HEK293 (cell line): ENCODE data around the gene CEMP1.
A peak's percentile ranks its signal among the peaks of the same experiment; 100 is the strongest.
"Not testable (repeated sequence)": the region's sequence is repeated elsewhere in the genome, so short reads cannot be mapped to it uniquely, and the experiment has no call there.

ENCODE experiments used
- CTCF ChIA-PET: fragments of 350-600 bp; formaldehyde crosslinking; extraction: SDS; loops from one replicate; lab custom pipeline; 2021; ENCODE audit warnings: antibody characterized with exemption; lab: Yijun Ruan, JAX
- POLR2A ChIA-PET: fragments of 300-600 bp; formaldehyde crosslinking; extraction: SDS; loops from one replicate; lab custom pipeline; 2020; ENCODE audit warnings: antibody characterized with exemption, inconsistent platforms; lab: Yijun Ruan, JAX
- H3K27ac ChIP-seq: fragments of 200-500 bp; sonication (Bioruptor generic); 2 replicates; pipeline ENCODE4 v1.5.1; 2014; ENCODE audit warnings: low read depth, low read length, control low read depth, inconsistent platforms; ENCODE audit errors: extremely low read depth
- H3K36me3 ChIP-seq, 2 experiments: fragments of 200-500 bp in 1 of 2; sonication (Bioruptor generic) in 1 of 2; 1 replicate in 1 of 2; 2 replicates in 1 of 2; pipeline ENCODE4 v1.5.1; 2014 to 2017; ENCODE audit warnings: inconsistent platforms in 2 of 2, low read length in 2 of 2; ENCODE audit not compliant: control insufficient read depth in 2 of 2, insufficient read depth in 1 of 2
- H3K4me1 ChIP-seq: fragments of 200-500 bp; sonication (Bioruptor generic); 2 replicates; pipeline ENCODE4 v1.5.1; 2014; ENCODE audit warnings: mild to moderate bottlenecking, low read length, inconsistent platforms; ENCODE audit not compliant: control insufficient read depth, insufficient read depth
- H3K4me3 ChIP-seq: 2 replicates; pipeline ENCODE4 v1.5.1; 2011; ENCODE audit warnings: low read depth, mild to moderate bottlenecking, control low read depth, low read length, moderate library complexity
- H3K9me3 ChIP-seq: fragments of 200-500 bp; sonication (Bioruptor generic); 2 replicates; pipeline ENCODE4 v1.5.1; 2014; ENCODE audit warnings: low read depth, low read length, inconsistent platforms; ENCODE audit not compliant: control insufficient read depth, insufficient read depth
- BCL11B ChIP-seq: fragments of 450-650 bp; formaldehyde crosslinking; IDR thresholded peaks from 2 replicates; pipeline ENCODE4 v1.5.1; 2016; ENCODE audit warnings: low read depth, missing biosample characterization, missing genetic modification characterization
- GFI1B ChIP-seq: fragments of 450-650 bp; formaldehyde crosslinking; IDR thresholded peaks from 2 replicates; pipeline ENCODE4 v1.5.1; 2016; ENCODE audit warnings: missing biosample characterization, missing genetic modification characterization
- HOXA7 ChIP-seq: sonication (generic); formaldehyde crosslinking; IDR thresholded peaks from 2 replicates; pipeline ENCODE4 v1.8.1; 2022; ENCODE audit warnings: missing genetic modification reagents, borderline replicate concordance
- SCRT2 ChIP-seq: fragments of 450-650 bp; formaldehyde crosslinking; IDR thresholded peaks from 2 replicates; pipeline ENCODE4 v1.5.1; 2016; ENCODE audit warnings: missing biosample characterization, missing genetic modification characterization
- SP3 ChIP-seq: fragments of 450-650 bp; formaldehyde crosslinking; IDR thresholded peaks from 2 replicates; pipeline ENCODE4 v1.5.1; 2016; ENCODE audit warnings: missing biosample characterization, missing genetic modification characterization
- TCF7L2 ChIP-seq: IDR thresholded peaks from 2 replicates; pipeline ENCODE4 v1.6.1; 2011; ENCODE audit warnings: low read depth, mild to moderate bottlenecking, inconsistent platforms, low read length, moderate library complexity, borderline replicate concordance
- TRIM28 ChIP-seq: IDR thresholded peaks from 2 replicates; pipeline ENCODE4 v1.6.1; 2011; ENCODE audit warnings: low read length, control low read depth, borderline replicate concordance
- ZBTB20 ChIP-seq: fragments of 450-650 bp; formaldehyde crosslinking; IDR thresholded peaks from 2 replicates; pipeline ENCODE4 v1.5.1; 2016; ENCODE audit warnings: missing biosample characterization, missing genetic modification characterization
- ZNF133 ChIP-seq: fragments of 450-650 bp; formaldehyde crosslinking; IDR thresholded peaks from 2 replicates; pipeline ENCODE4 v1.5.1; 2016; ENCODE audit warnings: missing biosample characterization, missing genetic modification characterization
- ZNF350 ChIP-seq: fragments of 450-650 bp; formaldehyde crosslinking; IDR thresholded peaks from 2 replicates; pipeline ENCODE4 v1.5.0; 2017; ENCODE audit warnings: missing biosample characterization, mild to moderate bottlenecking, missing genetic modification characterization
- ZNF514 ChIP-seq: fragments of 450-650 bp; formaldehyde crosslinking; IDR thresholded peaks from 2 replicates; pipeline ENCODE4 v1.5.1; 2016; ENCODE audit warnings: missing biosample characterization, missing genetic modification characterization
- ZNF560 ChIP-seq: fragments of 450-650 bp; formaldehyde crosslinking; IDR thresholded peaks from 2 replicates; pipeline ENCODE4 v1.5.1; 2017; ENCODE audit warnings: missing biosample characterization, missing genetic modification characterization, borderline replicate concordance
- ZNF830 ChIP-seq: fragments of 450-650 bp; IDR thresholded peaks from 2 replicates; pipeline ENCODE4 v1.5.0; 2018; ENCODE audit warnings: missing biosample characterization, missing genetic modification characterization, low read depth, mild to moderate bottlenecking, moderate library complexity
- TF ChIP-seq, protein P1 (sequence below): fragments of 450-650 bp; formaldehyde crosslinking; IDR thresholded peaks from 2 replicates; pipeline ENCODE4 v1.5.1; 2016; ENCODE audit warnings: missing biosample characterization, missing genetic modification characterization
- TF ChIP-seq, protein P2 (sequence below): fragments of 450-650 bp; formaldehyde crosslinking; IDR thresholded peaks from 2 replicates; pipeline ENCODE4 v1.5.1; 2016; ENCODE audit warnings: missing biosample characterization, missing genetic modification characterization, low read depth
- TF ChIP-seq, protein P3 (sequence below): fragments of 450-650 bp; formaldehyde crosslinking; IDR thresholded peaks from 2 replicates; pipeline ENCODE4 v1.5.1; 2016; ENCODE audit warnings: missing biosample characterization, missing genetic modification characterization

CEMP1 gene

GRCh38 chr16:2537451-2538379 lies 6.5 kb upstream of the CEMP1 start, which contains the start of gene PDPK1 (continued):
- 0 out of 2 replicates have a peak, but pooled peaks have one; percentile 48 for TF ChIP-seq BCL11B (tag by site-specific recombination)
- no peak for TF ChIP-seq GFI1B
- TF ChIP-seq, protein P1, sequence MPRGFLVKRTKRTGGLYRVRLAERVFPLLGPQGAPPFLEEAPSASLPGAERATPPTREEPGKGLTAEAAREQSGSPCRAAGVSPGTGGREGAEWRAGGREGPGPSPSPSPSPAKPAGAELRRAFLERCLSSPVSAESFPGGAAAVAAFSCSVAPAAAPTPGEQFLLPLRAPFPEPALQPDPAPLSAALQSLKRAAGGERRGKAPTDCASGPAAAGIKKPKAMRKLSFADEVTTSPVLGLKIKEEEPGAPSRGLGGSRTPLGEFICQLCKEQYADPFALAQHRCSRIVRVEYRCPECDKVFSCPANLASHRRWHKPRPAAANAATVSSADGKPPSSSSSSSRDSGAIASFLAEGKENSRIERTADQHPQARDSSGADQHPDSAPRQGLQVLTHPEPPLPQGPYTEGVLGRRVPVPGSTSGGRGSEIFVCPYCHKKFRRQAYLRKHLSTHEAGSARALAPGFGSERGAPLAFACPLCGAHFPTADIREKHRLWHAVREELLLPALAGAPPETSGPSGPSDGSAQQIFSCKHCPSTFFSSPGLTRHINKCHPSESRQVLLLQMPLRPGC (tag by site-specific recombination), result peak; percentile 10; the same call in 1 of the 2 replicates
- TF ChIP-seq, all 188 proteins: peak for 17

DNA sequence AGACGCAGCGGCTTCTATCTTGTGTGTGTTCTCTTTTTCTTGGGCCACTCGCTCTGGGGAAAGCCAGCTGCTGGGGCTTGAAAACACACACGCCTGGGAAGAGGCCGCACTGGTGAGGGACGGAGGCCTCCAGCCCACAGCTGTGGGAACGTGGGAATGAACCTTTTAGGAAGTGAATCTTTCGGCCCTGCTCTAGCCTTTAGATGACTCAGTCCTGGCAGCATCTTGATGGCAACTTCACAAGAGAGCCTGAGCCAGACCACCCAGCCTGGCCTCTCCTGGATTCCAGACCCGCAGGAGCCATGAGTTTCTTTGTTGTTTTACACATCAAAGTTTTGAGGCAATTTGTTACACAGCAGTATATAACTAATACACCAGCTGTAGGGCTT lies 4.4 kb upstream of the CEMP1 start:
- CTCF ChIA-PET, result no interaction called here
- Histone ChIP-seq H3K36me3 (peaks cover 0 to 10% of the 10 kb centered on the region in 2 experiments; a peak in 1 of 3 replicates), H3K27ac (no peak overlapping the region), H3K4me3 (no peak overlapping the region), H3K9me3 (no peaks in the 10 kb centered on the region), H3K4me1 (peaks cover 3% of the 10 kb centered on the region; the same call in 1 of the 2 replicates)
- POLR2A ChIA-PET, result no interaction called here
- TF ChIP-seq ZNF350 (tag by site-specific recombination) (no peak), SP3 (tag by site-specific recombination) (no peak), HOXA7 (CRISPR knock-in tag) (no peak), TCF7L2 (no peak), ZBTB20 (tag by site-specific recombination) (no peak), TRIM28 (no peak), ZNF560 (no peak), ZNF514 (tag by site-specific recombination) (no peak), SCRT2 (no peak), ZNF133 (tag by site-specific recombination) (no peak), ZNF830 (tag by site-specific recombination) (no peak)
- TF ChIP-seq, protein P2, sequence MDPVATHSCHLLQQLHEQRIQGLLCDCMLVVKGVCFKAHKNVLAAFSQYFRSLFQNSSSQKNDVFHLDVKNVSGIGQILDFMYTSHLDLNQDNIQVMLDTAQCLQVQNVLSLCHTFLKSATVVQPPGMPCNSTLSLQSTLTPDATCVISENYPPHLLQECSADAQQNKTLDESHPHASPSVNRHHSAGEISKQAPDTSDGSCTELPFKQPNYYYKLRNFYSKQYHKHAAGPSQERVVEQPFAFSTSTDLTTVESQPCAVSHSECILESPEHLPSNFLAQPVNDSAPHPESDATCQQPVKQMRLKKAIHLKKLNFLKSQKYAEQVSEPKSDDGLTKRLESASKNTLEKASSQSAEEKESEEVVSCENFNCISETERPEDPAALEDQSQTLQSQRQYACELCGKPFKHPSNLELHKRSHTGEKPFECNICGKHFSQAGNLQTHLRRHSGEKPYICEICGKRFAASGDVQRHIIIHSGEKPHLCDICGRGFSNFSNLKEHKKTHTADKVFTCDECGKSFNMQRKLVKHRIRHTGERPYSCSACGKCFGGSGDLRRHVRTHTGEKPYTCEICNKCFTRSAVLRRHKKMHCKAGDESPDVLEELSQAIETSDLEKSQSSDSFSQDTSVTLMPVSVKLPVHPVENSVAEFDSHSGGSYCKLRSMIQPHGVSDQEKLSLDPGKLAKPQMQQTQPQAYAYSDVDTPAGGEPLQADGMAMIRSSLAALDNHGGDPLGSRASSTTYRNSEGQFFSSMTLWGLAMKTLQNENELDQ (tag by site-specific recombination), result no peak
- TF ChIP-seq, protein P3, sequence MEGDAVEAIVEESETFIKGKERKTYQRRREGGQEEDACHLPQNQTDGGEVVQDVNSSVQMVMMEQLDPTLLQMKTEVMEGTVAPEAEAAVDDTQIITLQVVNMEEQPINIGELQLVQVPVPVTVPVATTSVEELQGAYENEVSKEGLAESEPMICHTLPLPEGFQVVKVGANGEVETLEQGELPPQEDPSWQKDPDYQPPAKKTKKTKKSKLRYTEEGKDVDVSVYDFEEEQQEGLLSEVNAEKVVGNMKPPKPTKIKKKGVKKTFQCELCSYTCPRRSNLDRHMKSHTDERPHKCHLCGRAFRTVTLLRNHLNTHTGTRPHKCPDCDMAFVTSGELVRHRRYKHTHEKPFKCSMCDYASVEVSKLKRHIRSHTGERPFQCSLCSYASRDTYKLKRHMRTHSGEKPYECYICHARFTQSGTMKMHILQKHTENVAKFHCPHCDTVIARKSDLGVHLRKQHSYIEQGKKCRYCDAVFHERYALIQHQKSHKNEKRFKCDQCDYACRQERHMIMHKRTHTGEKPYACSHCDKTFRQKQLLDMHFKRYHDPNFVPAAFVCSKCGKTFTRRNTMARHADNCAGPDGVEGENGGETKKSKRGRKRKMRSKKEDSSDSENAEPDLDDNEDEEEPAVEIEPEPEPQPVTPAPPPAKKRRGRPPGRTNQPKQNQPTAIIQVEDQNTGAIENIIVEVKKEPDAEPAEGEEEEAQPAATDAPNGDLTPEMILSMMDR (tag by site-specific recombination), result no peak

- H3K36me3 ChIP-seq, result peaks cover 0 to 17% of the 10 kb centered on the region in 2 experiments; a peak in 1 of 3 replicates
- H3K27ac ChIP-seq, H3K4me1 ChIP-seq, H3K4me3 ChIP-seq, H3K9me3 ChIP-seq, CTCF ChIA-PET, POLR2A ChIA-PET: not testable (repeated sequence)
Measured at GRCh38 chr16:2534335-2534734, 3.1 kb upstream of the CEMP1 start.
